GM19023 (cell line): ENCODE measurements around the gene MEST.
"Not testable (repeated sequence)": the region's sequence is repeated elsewhere in the genome, so short reads cannot be mapped to it uniquely, and the experiment has no call there.

Experiments
- ATAC-seq: cut with Tn5 transposase; IDR thresholded peaks from one replicate; pipeline ENCODE4 v1.9.1; 2021; ENCODE audit warnings: mild to moderate bottlenecking, moderate library complexity; ENCODE audit not compliant: unreplicated experiment

Gene MEST, protein sequence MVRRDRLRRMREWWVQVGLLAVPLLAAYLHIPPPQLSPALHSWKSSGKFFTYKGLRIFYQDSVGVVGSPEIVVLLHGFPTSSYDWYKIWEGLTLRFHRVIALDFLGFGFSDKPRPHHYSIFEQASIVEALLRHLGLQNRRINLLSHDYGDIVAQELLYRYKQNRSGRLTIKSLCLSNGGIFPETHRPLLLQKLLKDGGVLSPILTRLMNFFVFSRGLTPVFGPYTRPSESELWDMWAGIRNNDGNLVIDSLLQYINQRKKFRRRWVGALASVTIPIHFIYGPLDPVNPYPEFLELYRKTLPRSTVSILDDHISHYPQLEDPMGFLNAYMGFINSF

DNA sequence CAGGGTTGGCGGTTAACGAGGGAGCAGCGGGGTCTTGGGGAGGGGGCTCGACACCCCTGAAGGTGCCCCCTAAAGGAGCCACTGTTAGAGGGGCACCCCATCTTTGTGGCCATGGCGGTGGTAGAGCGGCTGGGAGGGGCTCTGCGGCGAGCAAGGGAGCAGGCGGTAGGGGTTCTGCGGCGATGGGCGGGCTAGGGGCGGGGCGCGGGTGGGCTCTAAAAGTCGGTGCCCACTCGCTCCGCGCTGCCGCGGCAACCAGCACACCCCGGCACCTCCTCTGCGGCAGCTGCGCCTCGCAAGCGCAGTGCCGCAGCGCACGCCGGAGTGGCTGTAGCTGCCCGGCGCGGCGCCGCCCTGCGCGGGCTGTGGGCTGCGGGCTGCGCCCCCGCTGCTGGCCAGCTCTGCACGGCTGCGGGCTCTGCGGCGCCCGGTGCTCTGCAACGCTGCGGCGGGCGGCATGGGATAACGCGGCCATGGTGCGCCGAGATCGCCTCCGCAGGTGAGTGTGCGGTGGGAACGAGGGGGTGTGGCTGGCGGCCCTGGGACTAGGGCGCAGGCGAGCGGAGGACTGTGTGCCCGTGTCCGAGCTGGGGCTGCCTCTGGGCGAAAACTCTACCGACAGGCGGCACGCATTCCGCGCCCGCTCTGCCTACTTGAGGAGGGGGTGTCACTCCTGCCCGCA lies at the start of gene MEST:
TSS of gene MEST (plus strand) at position 245 of the 682 bp plus-strand sequence. CDS start at position 474, 229 bp downstream.
- no peak for ATAC-seq

DNA sequence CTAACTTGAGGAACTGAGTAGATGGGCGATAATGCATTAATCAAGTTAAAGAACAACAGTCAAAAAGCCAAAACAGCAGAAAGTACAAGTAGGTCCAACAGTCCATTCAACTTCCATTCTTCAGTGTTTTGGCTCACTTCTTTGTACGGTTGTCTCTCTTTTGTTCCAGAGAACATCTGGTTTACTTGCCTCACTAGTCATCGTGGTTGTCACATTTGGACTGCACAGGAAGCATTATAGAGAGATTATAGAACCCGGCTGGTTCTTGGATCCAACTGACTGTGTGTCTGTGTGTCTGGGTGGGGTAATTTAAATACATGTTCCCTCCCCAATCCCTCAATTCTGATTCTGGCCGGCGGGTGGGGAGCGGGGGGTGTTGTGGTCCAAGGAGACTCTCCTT lies 49.3 kb upstream of the MEST start:
- no peak for ATAC-seq

DNA sequence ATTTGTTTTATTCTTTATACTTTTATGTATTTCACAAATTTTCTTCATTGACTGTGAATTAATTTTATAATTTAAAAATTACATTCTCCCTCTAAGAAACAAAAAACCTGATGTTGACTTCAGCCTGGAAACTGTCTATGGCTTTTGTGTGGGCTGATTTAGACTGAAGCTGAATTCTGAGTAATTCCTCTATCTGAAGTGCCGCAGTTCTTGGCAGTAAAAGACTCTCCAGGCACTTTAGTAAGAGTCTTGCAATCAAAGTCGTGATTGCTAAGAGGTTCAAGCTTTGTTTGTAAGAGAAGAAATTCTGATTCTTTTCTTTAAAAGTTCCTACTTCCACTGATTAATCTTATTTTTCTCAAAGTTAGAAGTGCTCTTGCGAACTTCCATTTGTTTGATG lies 47.7 kb upstream of the MEST start:
- no peak for ATAC-seq

DNA sequence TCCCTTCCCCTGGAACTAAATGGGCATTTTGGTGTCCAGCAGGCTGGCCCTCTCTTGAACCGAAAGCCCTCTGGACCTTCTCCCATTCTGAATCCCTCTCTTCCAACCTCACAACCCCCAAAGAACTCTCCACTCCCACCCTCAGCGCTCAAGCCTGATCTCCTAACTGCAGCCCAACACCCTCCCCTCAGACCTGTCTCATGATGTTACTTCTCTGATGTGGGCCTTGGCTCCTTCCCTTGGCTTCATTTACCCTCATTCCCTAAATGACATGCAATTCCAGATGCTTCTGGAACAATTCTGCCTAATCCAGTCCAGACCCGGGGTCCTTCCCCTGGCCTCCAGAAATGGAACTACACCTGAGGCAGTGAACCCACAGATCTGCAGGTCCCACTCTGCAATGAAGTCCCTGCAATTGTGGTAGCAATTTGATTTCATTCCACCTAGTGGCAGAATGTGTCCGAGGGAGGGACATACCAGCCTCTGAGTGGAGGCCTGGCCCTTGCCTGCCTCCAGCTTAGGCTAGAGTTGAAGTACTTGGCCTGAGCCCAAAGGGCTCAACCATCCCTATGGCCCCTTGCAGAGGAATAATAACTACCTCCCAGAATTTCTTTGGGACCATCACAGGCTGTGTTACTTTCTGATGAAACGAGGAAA lies 47.0 kb upstream of the MEST start:
- no peak for ATAC-seq

DNA sequence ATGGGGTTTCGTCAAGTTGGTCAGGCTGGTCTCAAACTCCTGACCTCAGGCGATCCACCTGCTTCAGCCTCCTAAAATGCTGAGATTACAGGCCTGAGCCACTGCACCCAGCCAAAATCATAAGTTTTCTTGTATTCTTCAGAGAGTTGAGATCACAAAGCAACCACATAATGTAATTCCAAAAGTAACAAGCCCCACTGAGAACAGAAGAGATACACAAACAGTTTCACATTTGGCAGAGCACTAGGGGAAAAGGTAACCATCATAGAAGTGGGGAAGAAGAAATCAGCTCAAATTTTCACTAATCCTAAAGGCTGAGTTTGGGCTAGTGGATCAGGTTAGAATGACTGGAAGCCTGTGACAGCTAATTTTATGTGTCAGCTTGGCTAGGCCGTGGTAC lies 45.6 kb upstream of the MEST start:
- no peak for ATAC-seq

DNA sequence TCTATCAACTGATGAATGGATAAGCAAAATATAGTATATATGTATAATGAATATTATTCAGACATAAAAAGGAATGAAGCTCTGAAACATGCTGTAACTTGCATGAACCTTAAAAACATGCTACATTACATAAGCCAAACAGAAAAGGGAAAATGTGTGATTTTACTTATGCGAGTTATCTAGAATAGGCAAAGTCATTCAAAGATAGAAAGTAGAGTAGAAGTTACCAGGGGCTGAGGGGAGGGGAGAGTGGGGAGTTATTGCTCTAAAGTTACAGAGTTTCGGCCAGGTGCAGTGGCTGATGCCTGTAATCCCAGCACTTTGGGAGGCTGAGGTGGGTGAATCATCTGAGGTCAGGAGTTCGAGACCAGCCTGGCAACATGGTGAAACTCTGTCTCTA lies 40.5 kb upstream of the MEST start:
- not testable (repeated sequence) for ATAC-seq

DNA sequence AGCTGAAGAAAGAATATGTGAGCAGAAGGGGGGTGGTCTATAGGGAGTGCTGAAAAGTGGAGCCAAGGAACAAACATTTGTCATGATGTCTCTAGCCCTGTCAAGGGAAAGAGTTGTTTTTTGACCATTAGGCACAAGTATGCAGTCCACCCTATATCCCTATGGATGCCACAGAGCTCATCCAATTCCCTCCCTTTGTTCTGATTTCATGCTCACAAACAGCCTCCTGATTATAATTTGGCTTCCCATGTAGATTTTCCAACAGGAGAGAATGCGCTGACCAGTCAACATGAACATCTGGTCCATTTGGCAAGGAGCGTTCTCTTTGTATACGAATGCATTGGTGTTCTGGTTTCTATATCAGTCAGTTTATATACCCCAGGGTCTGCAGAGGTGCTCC lies 38.9 kb upstream of the MEST start:
- no peak for ATAC-seq

DNA sequence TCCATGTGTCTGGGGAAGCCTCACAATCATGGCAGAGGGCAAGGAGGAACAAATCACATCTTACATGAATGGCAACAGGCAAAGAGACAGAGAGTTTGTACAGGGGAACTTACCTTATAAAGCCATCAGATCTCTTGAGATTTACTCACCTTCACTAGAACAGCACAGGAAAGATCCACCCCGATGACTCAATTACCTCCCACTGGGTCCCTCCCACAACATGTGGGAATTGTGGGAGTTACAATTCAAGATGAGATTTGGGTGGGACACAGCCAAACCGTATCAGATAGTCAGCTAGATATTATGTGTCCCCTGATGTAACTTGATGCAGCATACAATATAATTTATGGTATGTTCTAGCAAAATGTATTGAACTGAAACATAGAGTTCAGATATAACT lies 36.9 kb upstream of the MEST start:
- ATAC-seq: no peak

DNA sequence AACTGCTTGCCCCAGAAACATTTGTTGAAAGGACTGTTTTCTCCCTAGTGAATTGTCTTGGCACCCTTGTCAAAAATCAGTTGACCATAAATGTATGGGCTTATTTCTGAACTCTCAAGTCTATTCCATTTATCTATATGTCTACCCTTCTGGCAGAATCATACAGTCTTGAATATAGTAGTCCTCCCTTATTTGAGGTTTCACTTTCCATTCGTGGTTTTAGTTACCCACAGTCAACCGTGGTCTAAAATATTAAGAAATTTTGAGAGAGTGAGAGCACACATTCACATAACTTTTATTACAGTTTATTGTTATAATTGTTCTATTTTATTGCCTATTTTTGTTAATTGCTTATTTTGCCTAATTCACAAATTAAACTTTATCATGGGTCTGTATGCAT lies 33.6 kb upstream of the MEST start:
- ATAC-seq: no peak

DNA sequence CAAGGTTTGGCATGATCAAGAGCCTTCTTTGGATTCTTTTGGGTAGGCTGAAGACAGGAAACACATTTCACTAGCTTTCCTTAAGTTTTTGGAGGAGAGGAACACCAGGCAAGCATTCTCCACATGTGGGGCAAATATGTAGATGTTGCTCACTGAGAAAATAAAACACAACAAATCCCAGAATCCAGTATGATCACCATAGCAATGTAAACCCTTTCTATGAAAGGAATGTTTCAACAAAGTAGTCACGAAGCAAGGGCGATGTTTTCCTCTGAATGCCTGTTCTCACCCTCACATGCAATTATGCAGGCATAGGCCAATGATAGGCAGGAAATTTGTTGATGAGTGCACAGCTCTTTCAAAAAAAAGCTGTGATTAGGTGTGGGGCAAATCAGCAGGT lies 30.6 kb upstream of the MEST start:
- ATAC-seq: no peak

DNA sequence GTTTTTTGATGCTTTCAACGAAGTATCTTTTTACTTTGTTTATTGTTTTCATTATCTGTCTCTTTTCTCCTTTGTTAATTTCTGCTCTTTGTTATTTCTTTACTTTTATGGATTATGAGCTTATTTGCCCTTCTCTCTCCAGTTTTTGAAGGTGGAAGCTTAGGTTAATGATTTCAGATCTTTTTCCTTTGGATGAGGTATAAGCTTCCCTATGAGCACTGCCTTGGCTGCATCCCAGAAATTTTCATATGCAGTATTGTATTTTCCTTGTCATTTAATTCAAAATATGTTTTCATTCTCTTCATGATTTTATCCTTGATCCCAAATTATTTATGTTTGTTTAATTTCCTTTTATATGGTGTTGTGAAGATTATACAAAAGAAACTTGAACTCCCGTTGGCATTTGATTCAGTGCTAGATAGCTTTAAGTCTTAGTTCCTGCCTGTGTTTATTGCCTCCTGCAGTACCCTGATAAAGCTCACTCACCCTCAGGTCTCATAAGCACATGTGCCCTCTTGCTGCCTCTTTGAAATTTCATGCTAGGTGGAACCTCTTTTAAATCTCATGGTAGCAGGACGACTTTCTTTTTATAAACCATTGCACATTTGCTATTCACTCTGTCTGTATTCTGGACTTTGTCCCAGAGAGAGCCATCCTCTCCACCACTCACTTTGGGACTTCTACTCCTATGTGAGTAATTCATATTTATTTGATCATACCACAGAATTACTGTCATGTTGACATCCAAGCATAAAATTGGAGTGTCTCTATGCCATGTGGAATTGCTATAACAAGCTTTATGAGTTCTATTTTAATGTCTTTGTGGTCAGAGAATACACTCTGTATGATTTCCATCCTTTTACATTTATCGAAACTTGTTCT lies 28.1 kb upstream of the MEST start:
- ATAC-seq: no peak

DNA sequence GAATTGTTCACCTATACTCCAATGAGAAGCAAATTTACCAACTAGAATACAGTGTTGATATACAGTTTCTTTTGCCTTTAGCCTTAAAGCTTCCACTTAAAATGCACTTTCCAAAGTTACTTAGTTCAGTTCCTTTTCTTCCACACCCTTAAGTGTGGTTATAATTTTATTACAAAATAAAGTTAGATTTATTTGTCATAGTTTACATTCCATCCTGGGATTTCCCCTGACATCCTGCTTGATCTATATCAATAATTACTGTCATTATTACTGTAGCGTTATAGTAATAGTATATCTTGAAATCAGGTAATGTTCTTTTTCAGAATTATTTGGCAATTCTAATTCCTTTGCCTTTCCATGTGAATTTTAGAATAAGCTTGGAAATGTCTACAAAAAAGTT lies 23.3 kb upstream of the MEST start:
- no peak for ATAC-seq

DNA sequence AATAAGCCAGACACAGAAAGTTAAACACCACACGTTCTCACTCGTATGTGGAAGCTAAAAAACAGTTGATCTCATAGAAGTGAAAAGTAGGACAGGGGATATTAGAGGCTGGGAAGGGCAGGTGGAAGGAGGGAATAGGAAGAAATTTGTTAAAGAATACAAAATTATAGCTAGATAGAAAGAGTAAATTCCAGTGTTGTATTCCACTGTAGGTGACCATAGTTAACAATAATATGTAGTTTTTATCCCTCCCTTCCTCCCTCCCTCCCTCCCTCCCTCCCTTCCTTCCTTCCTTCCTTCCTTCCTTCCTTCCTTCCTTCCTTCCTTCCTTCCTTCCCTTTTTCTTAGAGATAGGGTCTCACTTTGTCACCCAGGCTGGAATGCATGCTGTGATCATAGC lies 19.9 kb upstream of the MEST start:
- no peak for ATAC-seq

DNA sequence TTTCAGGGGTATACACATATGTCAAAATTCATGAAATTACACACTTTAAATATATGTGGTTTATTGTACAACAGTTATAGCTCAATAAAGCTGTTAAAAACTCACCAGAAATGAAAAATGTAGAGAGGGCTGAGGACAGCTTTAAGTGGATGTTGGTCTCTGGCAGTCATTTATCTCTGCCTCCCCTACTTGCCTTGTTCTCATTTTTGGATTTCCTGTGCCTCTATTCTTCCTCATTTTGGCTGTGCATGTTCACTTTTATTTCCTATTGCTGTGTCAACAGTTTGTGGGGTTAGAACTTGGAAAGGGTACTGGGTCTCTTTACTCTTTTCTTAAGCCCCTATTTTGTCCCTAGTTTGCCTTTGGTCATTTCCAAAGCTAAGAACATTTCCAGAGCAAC lies 18.6 kb upstream of the MEST start:
- no peak for ATAC-seq

DNA sequence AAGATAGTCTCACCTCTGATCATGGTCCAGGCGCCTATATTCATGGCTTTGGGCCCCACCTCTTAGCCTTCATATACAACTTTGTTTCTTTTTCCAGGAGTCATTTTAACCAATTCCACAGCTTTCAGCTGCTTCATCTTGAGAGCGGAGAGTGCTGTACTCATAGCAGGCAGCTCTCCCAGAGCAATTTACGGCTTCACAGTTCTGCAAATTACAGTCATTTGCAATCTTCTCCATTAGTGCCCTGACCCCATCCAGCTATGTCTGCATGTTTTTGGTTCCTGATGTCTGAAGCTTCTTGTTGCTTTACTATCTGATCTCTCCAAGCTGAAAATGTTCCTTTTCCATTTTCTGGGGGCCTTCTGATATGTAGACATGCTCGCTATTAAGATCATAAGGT lies 18.0 kb upstream of the MEST start:
- no peak for ATAC-seq

DNA sequence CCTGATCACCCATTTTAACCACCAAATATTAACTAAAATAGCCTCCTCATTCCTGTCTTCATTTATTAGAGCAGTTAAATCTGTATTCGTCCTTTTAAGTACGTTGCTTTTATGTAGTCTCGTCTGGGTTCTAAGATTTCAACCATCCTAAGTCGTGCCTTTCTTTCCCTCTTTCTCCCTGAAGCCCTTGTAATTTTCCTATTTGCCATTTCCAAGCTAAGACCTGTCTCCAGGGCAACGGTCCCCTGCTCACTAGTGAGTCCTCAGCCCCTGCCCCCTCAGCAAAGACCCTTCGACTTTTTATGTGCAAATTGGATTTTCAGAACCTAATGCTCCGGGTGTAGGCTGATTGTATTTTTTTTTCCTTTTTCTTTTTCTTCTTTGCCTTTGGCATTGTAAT lies 16.1 kb upstream of the MEST start:
- ATAC-seq: no peak

DNA sequence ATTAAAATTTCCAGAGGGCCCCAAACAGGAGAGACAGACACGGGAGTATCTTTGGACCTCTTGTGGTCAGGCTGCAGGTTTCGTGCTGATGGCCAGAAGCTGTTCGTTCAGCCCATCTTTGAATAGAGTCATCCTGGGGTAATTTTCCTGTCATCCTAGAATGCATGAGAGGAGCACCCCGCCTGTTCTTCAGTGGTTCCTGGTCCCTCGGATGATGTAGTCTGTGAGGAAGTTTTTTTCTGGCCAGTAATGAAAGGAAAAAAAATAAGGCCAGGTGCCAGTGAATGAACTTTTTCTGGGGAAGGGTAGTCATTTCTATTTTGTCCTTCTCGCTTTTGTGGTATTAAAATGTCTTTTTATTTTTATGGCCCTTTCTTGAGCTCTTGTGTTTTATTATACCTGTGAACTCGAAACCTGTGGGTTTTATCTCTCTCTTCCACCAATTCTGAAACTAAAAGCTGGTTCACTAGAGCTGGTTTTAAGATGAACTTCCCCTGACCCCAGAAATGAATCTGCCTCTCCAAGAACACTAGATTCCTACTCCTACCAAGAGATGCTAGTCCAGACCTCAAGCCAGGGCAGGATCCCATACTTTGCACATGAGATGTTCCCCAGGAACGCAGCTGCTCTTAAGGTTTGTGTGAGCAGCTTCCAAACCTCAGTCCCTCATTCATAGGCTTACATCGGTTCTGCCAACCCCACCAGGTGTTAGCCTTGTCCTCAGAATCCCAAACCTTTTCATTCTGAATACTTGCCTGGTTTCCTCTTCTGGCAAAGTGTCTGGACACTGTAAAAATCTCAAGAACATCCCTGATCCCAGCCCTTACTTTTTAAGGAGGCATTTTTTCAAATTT lies 15.4 kb upstream of the MEST start:
- peak; percentile 85 for ATAC-seq

DNA sequence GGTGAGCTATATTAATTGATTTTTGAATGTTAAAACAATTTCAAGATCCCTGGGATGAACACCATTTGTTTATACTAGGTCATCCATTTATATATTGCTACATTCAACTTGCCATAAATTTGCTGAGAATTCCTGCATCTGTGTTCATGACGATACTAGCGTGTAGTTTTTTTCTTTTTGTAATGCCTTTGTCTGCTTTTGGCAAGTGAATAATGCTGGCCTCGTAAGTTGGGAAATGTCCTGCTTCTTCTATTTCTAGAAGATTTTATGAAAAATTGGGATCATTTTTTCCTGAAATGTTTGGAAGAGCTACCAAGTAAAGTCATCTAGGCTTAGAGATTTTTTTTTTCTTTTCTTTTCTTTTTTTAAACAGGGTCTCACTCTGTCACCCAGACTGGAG lies 12.9 kb upstream of the MEST start:
- no peak for ATAC-seq

DNA sequence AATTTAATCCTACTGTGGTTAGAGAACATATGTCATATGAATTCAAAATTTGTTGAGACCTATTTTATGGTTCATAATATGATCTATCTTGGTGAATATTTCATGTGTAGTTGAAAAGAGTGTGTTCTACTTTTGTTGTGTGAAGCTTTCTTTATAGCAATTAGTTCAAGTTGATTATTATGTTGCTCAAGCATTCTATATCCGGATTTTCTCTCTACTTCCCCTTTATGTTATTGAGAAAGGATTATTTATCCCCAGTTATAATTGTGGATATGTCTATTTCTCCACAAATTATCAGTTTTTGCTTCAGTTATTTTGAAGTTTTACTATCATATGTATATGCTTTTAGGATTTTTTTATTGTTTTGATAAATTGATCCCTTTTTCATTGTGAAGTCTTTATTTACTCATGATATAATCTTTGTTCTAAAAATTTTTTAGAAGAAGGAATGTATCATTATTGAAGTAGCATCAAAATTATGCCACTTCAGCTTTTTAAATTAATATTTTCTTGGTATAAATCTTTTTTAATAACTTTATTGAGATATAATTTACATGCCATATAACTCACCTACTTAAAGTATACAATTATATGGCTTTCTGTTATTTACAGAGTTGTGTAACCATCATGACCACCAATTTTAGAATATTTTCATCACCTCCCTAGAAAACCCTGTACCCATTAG lies 12.0 kb upstream of the MEST start:
- no peak for ATAC-seq

DNA sequence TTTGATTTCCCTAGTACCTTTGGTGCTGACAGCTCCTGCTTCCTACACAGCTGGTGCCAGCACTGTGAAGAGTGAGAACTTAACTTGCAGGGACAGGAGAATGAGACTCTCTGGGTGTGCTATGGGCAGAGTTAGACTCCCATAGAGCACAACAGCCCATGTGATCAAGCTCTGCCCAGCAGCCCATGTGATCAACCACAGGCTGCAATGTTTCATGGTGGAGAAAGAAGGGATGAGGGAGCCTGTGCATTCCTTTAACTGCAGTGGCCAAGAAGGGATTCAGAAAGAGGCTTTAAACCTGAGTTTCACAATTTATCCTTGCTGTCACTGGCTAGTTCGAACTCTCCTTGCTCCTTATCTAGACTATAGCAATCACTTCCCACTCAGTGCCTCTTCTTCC lies 10.0 kb upstream of the MEST start:
- ATAC-seq: no peak
